Loucy (cell line): ENCODE data around the gene RPRD1A.

Experiments
- H2AFZ ChIP-seq: fragments of 200-600 bp; sonication (generic); 2 replicates; pipeline ENCODE4 v1.6.0; 2016; ENCODE audit warnings: antibody characterized with exemption, mild to moderate bottlenecking, low read length, moderate library complexity
- H3F3A ChIP-seq: fragments of 200-600 bp; 2 replicates; pipeline ENCODE4 v1.6.0; 2016; ENCODE audit warnings: antibody characterized with exemption, low read depth, mild to moderate bottlenecking
- H3K27me3 ChIP-seq: fragments of 200-600 bp; sonication (generic); 2 replicates; pipeline ENCODE4 v1.6.1; 2014; ENCODE audit warnings: low read length, mild to moderate bottlenecking; ENCODE audit not compliant: insufficient read depth, poor library complexity, severe bottlenecking
- H3K36me3 ChIP-seq: fragments of 200-600 bp; sonication (generic); 2 replicates; pipeline ENCODE4 v1.6.1; 2016; ENCODE audit warnings: low read length; ENCODE audit not compliant: insufficient read depth
- H3K4me1 ChIP-seq: fragments of 200-600 bp; sonication (generic); 2 replicates; pipeline ENCODE4 v1.5.1; 2014; ENCODE audit warnings: low read length, mild to moderate bottlenecking; ENCODE audit not compliant: insufficient read depth, poor library complexity, severe bottlenecking
- H3K4me2 ChIP-seq: fragments of 200-600 bp; sonication (generic); 2 replicates; pipeline ENCODE4 v1.6.0; 2014; ENCODE audit warnings: antibody characterized with exemption, low read length, low read depth, mild to moderate bottlenecking; ENCODE audit not compliant: poor library complexity, severe bottlenecking
- H3K4me3 ChIP-seq: fragments of 200-600 bp; sonication (generic); 2 replicates; pipeline ENCODE4 v1.5.1; 2014; ENCODE audit warnings: low read length, mild to moderate bottlenecking, mixed read lengths; ENCODE audit not compliant: poor library complexity, severe bottlenecking
- H3K79me2 ChIP-seq: fragments of 200-600 bp; sonication (generic); 2 replicates; pipeline ENCODE4 v1.6.1; 2014; ENCODE audit warnings: low read length; ENCODE audit not compliant: insufficient read depth
- H3K9ac ChIP-seq: fragments of 200-600 bp; sonication (generic); 2 replicates; pipeline ENCODE4 v1.6.0; 2014; ENCODE audit warnings: mild to moderate bottlenecking, low read depth, low read length, moderate library complexity; ENCODE audit not compliant: poor library complexity, severe bottlenecking
- H3K9me2 ChIP-seq: fragments of 200-600 bp; sonication (generic); replicated peaks from 2 replicates; pipeline ENCODE4 v1.6.1; 2016; ENCODE audit warnings: low read depth, low read length, mixed read lengths
- H3K9me3 ChIP-seq: fragments of 200-600 bp; sonication (generic); 2 replicates; pipeline ENCODE4 v1.6.1; 2014; ENCODE audit warnings: mild to moderate bottlenecking, antibody characterized with exemption, low read length, low read depth; ENCODE audit not compliant: insufficient read depth
- H4K20me1 ChIP-seq: fragments of 200-600 bp; sonication (generic); 2 replicates; pipeline ENCODE4 v1.6.0; 2014; ENCODE audit warnings: antibody characterized with exemption, low read length, mild to moderate bottlenecking; ENCODE audit not compliant: insufficient read depth, poor library complexity, severe bottlenecking
- CTCF ChIP-seq: fragments of 200-600 bp; sonication (generic); conservative IDR thresholded peaks from 2 replicates; pipeline ENCODE4 v1.5.1; 2014; ENCODE audit warnings: mild to moderate bottlenecking, antibody characterized with exemption, low read length
- EZH2phosphoT487 ChIP-seq: fragments of 200-600 bp; IDR thresholded peaks from 2 replicates; pipeline ENCODE4 v1.6.1; 2018; ENCODE audit warnings: antibody characterized with exemption, mild to moderate bottlenecking, moderate library complexity, borderline replicate concordance

Gene RPRD1A

GRCh38 chr18:35942661-35943060 is 124.7 kb downstream of the RPRD1A start:
- TF ChIP-seq EZH2phosphoT487 (no peak), CTCF (no peak; the same call in 1 of the 2 replicates)
- Histone ChIP-seq H4K20me1 (no peaks in the 10 kb centered on the region), H3F3A (no peaks in the 10 kb centered on the region), H3K27me3 (no peaks in the 10 kb centered on the region), H3K4me1 (no peaks in the 10 kb centered on the region), H3K79me2 (no peaks in the 10 kb centered on the region), H2AFZ (no peak overlapping the region), H3K4me3 (no peak overlapping the region), H3K36me3 (no peaks in the 10 kb centered on the region), H3K4me2 (no peak overlapping the region), H3K9me3 (no peaks in the 10 kb centered on the region), H3K9ac (no peak overlapping the region), H3K9me2 (no peaks in the 10 kb centered on the region)

GRCh38 chr18:35942133-35942532 is 125.2 kb downstream of the RPRD1A start:
- no peak overlapping the region for H3K4me3 ChIP-seq
- no peaks in the 10 kb centered on the region for H3K9me2 ChIP-seq
- no peaks in the 10 kb centered on the region for H3K27me3 ChIP-seq
- H3K9me3 ChIP-seq: no peaks in the 10 kb centered on the region
- no peaks in the 10 kb centered on the region for H3K36me3 ChIP-seq
- H3K79me2 ChIP-seq: no peaks in the 10 kb centered on the region
- no peak overlapping the region for H3K9ac ChIP-seq
- no peaks in the 10 kb centered on the region for H3F3A ChIP-seq
- TF ChIP-seq EZH2phosphoT487: no peak
- no peak for TF ChIP-seq CTCF
- H3K4me2 ChIP-seq: no peak overlapping the region
- no peaks in the 10 kb centered on the region for H4K20me1 ChIP-seq
- no peak overlapping the region for H2AFZ ChIP-seq
- no peaks in the 10 kb centered on the region for H3K4me1 ChIP-seq

- H3K4me1 ChIP-seq: no peaks in the 10 kb centered on the region
- H4K20me1 ChIP-seq: no peaks in the 10 kb centered on the region
- no peak overlapping the region for H3K9ac ChIP-seq
Measured at GRCh38 chr18:35941299-35941698, 126.1 kb downstream of the RPRD1A start.

More at GRCh38 chr18:35941299-35941698, 126.1 kb downstream of the RPRD1A start:
- no peaks in the 10 kb centered on the region for H3F3A ChIP-seq
- H3K79me2 ChIP-seq: no peaks in the 10 kb centered on the region
- no peak overlapping the region for H3K4me2 ChIP-seq
- H3K36me3 ChIP-seq: no peaks in the 10 kb centered on the region
- no peaks in the 10 kb centered on the region for H3K9me3 ChIP-seq
- H3K9me2 ChIP-seq: no peaks in the 10 kb centered on the region
- H3K27me3 ChIP-seq: no peaks in the 10 kb centered on the region
- H2AFZ ChIP-seq: no peak overlapping the region
- TF ChIP-seq CTCF (no peak), EZH2phosphoT487 (no peak)
- no peak overlapping the region for H3K4me3 ChIP-seq
